ENCODE measurements around the gene KIF21A. TPM values are rescaled to one million over a fixed set of nuclear protein-coding genes. Genes with fewer than 3 reads are reported as not detected.

The KIF21A gene
- total RNA-seq, 3 donors from 2014 or later (not counting 1 experiment from before 2014, with no cell fraction given) = 11.5 to 31.6 (median 18.0) TPM

DNA sequence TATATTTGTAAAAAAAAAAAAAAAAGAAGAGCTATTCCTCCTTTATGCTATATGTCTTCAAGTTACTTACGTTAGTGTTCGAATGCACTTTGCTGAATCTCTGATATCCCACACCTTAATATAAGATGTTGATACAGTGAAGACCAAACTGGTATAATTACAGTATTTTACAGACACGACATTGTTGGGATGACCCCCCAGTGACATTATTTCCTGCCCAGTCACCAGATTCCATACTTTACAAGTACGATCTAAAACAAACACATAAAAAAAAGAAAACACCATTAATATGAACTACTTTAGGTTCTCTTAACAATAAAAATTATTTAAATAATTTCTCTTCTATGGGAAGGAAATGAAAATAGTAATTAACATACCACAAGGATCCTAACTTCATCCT lies 133.4 kb downstream of the KIF21A start:
- Histone ChIP-seq H3K27ac (ENCODE audit: low read length) (no peak overlapping the region), H3K27me3 (ENCODE audit: control insufficient read depth, insufficient read depth, low read length) (no peaks in the 10 kb centered on the region), H3K36me3 (ENCODE audit: control insufficient read depth, insufficient read depth, low read length) (peaks cover 24% of the 10 kb centered on the region), H3K4me3 (ENCODE audit: low read length) (no peak overlapping the region), H3K4me1 (ENCODE audit: control insufficient read depth, insufficient read depth, low read length) (no peaks in the 10 kb centered on the region), H3K9me3 (ENCODE audit: control insufficient read depth, insufficient read depth, low read length) (no peaks in the 10 kb centered on the region)
- H3K4me1 Mint-ChIP-seq = no peaks in the 10 kb centered on the region
- WGBS (ENCODE audit: insufficient coverage) = 91% methylated on average over 2 of the region's 4 CpGs
- ATAC-seq (no peak), DNase-seq (no peak)
- H3K36me3 Mint-ChIP-seq = no peaks in the 10 kb centered on the region
- H3K4me3 Mint-ChIP-seq = no peak overlapping the region
- intact Hi-C loops (cut with micrococcal nuclease) = no loop called here
- H3K9me3 Mint-ChIP-seq = no peaks in the 10 kb centered on the region
- no peaks in the 10 kb centered on the region for H3K27me3 Mint-ChIP-seq (ENCODE audit: low read depth in 2 of 2)
- TF ChIP-seq, protein P1, sequence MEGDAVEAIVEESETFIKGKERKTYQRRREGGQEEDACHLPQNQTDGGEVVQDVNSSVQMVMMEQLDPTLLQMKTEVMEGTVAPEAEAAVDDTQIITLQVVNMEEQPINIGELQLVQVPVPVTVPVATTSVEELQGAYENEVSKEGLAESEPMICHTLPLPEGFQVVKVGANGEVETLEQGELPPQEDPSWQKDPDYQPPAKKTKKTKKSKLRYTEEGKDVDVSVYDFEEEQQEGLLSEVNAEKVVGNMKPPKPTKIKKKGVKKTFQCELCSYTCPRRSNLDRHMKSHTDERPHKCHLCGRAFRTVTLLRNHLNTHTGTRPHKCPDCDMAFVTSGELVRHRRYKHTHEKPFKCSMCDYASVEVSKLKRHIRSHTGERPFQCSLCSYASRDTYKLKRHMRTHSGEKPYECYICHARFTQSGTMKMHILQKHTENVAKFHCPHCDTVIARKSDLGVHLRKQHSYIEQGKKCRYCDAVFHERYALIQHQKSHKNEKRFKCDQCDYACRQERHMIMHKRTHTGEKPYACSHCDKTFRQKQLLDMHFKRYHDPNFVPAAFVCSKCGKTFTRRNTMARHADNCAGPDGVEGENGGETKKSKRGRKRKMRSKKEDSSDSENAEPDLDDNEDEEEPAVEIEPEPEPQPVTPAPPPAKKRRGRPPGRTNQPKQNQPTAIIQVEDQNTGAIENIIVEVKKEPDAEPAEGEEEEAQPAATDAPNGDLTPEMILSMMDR (IDR thresholded peaks at IDR 0.05) = no peak
- no peak overlapping the region for H3K27ac Mint-ChIP-seq

DNA sequence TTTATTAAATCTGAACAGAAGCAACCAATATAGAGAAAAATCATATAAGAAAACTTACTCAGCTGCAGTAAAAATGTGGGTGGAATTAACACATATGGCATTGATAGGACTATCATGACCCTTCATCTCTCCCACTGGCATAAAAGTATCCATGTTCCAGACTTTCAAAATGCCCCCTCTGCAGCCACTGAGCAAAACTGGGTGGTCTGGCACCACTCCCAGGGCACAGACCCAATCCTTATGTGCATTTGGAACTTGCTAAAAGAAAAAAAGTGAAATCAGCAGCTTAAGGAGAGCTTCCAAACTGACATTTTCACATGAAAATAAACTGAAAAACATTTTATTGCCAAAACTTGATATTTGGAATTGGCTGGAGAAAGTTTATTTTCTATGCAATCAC lies 141.5 kb downstream of the KIF21A start:
- TF ChIP-seq, protein P1 (IDR thresholded peaks at IDR 0.05) = no peak
- Histone ChIP-seq H3K36me3 (ENCODE audit: control insufficient read depth, insufficient read depth, low read length) (peaks cover 28% of the 10 kb centered on the region), H3K27ac (ENCODE audit: low read length) (no peak overlapping the region), H3K4me3 (ENCODE audit: low read length) (no peak overlapping the region), H3K27me3 (ENCODE audit: control insufficient read depth, insufficient read depth, low read length) (no peaks in the 10 kb centered on the region), H3K9me3 (ENCODE audit: control insufficient read depth, insufficient read depth, low read length) (no peaks in the 10 kb centered on the region), H3K4me1 (ENCODE audit: control insufficient read depth, insufficient read depth, low read length) (no peaks in the 10 kb centered on the region)
- Mint-ChIP-seq H3K36me3 (no peaks in the 10 kb centered on the region), H3K4me1 (peaks cover 6 to 7% of the 10 kb centered on the region in 2 donors), H3K9me3 (no peaks in the 10 kb centered on the region), H3K27me3 (ENCODE audit: low read depth in 2 of 2) (no peaks in the 10 kb centered on the region), H3K27ac (no peak overlapping the region), H3K4me3 (no peak overlapping the region)
- intact Hi-C loops (cut with micrococcal nuclease) = no loop called here
- ATAC-seq = no peak
- no peak for DNase-seq

DNA sequence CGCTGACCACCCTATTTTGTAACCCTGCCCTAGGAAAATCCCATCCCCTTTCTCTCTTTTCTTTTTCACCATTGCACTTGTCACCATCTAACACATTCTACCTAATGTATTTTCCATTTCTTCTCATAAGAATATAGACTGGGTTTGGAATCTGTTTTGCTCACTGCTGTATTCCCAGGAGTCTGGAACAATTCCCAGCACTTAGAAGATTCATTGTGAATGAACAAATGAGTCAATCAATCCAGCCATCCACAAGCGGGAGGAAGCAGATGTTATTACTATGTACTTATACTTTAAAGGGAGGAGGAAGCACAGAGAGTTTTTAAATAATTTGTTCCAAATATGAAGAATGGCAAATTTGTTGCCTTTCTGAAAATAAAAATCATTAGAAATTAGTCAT lies 142.1 kb downstream of the KIF21A start:
- no peaks in the 10 kb centered on the region for H3K36me3 Mint-ChIP-seq
- H3K27me3 Mint-ChIP-seq (ENCODE audit: low read depth in 2 of 2) = no peaks in the 10 kb centered on the region
- H3K27ac Mint-ChIP-seq = no peak overlapping the region
- no peaks in the 10 kb centered on the region for H3K9me3 Mint-ChIP-seq
- TF ChIP-seq, protein P1 (IDR thresholded peaks at IDR 0.05) = no peak
- peaks cover 6 to 8% of the 10 kb centered on the region in 2 donors for H3K4me1 Mint-ChIP-seq
- intact Hi-C loops (cut with micrococcal nuclease) = no loop called here
- no peak for DNase-seq
- Histone ChIP-seq H3K36me3 (ENCODE audit: control insufficient read depth, insufficient read depth, low read length) (peaks cover 24% of the 10 kb centered on the region), H3K9me3 (ENCODE audit: control insufficient read depth, insufficient read depth, low read length) (no peaks in the 10 kb centered on the region), H3K4me1 (ENCODE audit: control insufficient read depth, insufficient read depth, low read length) (no peaks in the 10 kb centered on the region), H3K27me3 (ENCODE audit: control insufficient read depth, insufficient read depth, low read length) (no peaks in the 10 kb centered on the region), H3K27ac (ENCODE audit: low read length) (no peak overlapping the region), H3K4me3 (ENCODE audit: low read length) (no peak overlapping the region)
- 96% methylated on average over 1 of the region's 2 CpGs for WGBS (ENCODE audit: insufficient coverage)
- ATAC-seq = no peak
- H3K4me3 Mint-ChIP-seq = no peak overlapping the region

DNA sequence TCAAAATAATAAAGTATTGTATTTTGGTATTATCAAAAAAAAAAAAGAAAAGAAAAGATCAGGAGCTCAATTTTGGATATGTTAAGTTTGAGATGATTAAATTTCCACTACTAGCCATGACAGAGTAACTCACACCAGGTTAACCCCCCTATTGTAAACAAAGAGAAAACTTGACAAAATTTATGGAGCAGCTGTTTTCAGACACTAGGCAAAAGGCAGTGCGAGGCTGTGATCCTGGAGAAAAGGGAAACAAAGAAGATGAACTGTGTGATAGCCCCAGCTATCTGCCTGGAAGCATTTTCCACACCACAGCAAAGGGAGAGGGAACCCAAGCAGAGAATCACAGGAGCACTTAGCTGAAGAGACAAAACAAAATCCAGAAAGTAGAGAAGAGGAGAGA lies 145.0 kb downstream of the KIF21A start:
- peaks cover 3% of the 10 kb centered on the region for H3K36me3 ChIP-seq (ENCODE audit: control insufficient read depth, insufficient read depth, low read length)
- ATAC-seq (no peak), DNase-seq (no peak)
- no peak overlapping the region for H3K27ac ChIP-seq (ENCODE audit: low read length)
- H3K27ac Mint-ChIP-seq = no peak overlapping the region
- H3K9me3 ChIP-seq (ENCODE audit: control insufficient read depth, insufficient read depth, low read length) = no peaks in the 10 kb centered on the region
- peaks cover 6 to 8% of the 10 kb centered on the region in 2 donors for H3K4me1 Mint-ChIP-seq
- intact Hi-C loops (cut with micrococcal nuclease) = no loop called here
- no peak overlapping the region for H3K4me3 Mint-ChIP-seq
- no peaks in the 10 kb centered on the region for H3K4me1 ChIP-seq (ENCODE audit: control insufficient read depth, insufficient read depth, low read length)
- no peak overlapping the region for H3K4me3 ChIP-seq (ENCODE audit: low read length)
- no peaks in the 10 kb centered on the region for H3K27me3 ChIP-seq (ENCODE audit: control insufficient read depth, insufficient read depth, low read length)
- TF ChIP-seq, protein P1 (IDR thresholded peaks at IDR 0.05) = no peak
- H3K36me3 Mint-ChIP-seq = peaks cover 8% of the 10 kb centered on the region
- H3K27me3 Mint-ChIP-seq (ENCODE audit: low read depth in 2 of 2) = no peaks in the 10 kb centered on the region
- no peaks in the 10 kb centered on the region for H3K9me3 Mint-ChIP-seq
- WGBS (ENCODE audit: insufficient coverage) = 60% methylated on average over 1 of the region's 1 CpG
